Measurements from ENCODE around the gene MIER2.

The MIER2 gene

GRCh38 chr19:370641-371330 lies 26.2 kb upstream of the MIER2 start:
- no peak for TF ChIP-seq CTCF (IDR thresholded peaks at IDR 0.05; ENCODE audit: low read depth, low read length)
- no peak for DNase-seq (ENCODE audit: low read depth in 2 of 2)
- H3K4me3 ChIP-seq (replicated peaks in 1 of 2; ENCODE audit: low read depth in 2 of 2, low read length in 2 of 2), result no peak overlapping the region

- H3K4me3 ChIP-seq (replicated peaks in 1 of 2; ENCODE audit: low read depth in 2 of 2, low read length in 2 of 2), result no peak overlapping the region
- TF ChIP-seq CTCF (IDR thresholded peaks at IDR 0.05; ENCODE audit: low read depth, low read length), result no peak
- DNase-seq (ENCODE audit: low read depth in 2 of 2), result no peak
Observed at GRCh38 chr19:369876-370275, 25.3 kb upstream of the MIER2 start.

GRCh38 chr19:369256-369655 lies 24.7 kb upstream of the MIER2 start:
- TF ChIP-seq CTCF (IDR thresholded peaks at IDR 0.05; ENCODE audit: low read depth, low read length), result no peak
- no peak for DNase-seq (ENCODE audit: low read depth in 2 of 2)
- no peak overlapping the region for H3K4me3 ChIP-seq (replicated peaks in 1 of 2; ENCODE audit: low read depth in 2 of 2, low read length in 2 of 2)

- DNase-seq (ENCODE audit: low read depth in 2 of 2), result no peak
- TF ChIP-seq CTCF (IDR thresholded peaks at IDR 0.05; ENCODE audit: low read depth, low read length), result no peak
- H3K4me3 ChIP-seq (replicated peaks in 1 of 2; ENCODE audit: low read depth in 2 of 2, low read length in 2 of 2), result no peak overlapping the region
Observed at GRCh38 chr19:368630-369024, 24.0 kb upstream of the MIER2 start.

DNA sequence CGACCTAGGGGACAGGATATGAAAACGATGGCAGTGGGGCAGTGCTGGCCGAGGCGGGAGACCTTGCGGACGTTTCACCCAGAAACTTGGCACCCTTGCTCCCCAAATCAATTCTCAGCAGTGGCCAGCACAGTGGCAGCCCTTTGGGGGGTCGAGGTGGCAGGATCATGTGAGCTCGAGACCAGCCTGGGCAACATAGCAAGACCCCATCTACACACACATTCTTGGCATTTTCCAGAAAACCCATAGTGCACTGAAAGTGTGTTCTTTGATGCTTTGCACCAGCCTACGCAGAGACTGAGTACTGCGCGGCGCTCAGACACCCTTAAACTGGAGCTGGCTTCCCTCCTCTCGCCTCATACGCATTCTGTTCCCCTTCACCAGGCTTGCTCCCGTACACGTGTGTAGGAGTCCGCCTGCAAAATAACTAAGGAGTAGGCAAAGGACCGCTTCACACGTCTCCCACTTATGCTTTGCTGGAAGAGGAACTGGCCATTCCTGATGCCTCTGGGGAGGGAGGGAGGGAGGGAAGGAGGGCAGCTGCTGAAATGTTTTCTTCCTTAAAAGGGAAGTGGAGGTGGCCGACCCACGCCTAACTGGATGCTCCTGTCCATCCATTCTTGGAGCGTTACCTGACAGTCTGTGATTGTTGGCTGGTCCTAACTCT lies 23.5 kb upstream of the MIER2 start:
- no peak for TF ChIP-seq CTCF (IDR thresholded peaks at IDR 0.05; ENCODE audit: low read depth, low read length)
- DNase-seq (ENCODE audit: low read depth in 2 of 2), result no peak
- no peak overlapping the region for H3K4me3 ChIP-seq (replicated peaks in 1 of 2; ENCODE audit: low read depth in 2 of 2, low read length in 2 of 2)

- TF ChIP-seq CTCF (IDR thresholded peaks at IDR 0.05; ENCODE audit: low read depth, low read length), result no peak
- no peak overlapping the region for H3K4me3 ChIP-seq (replicated peaks in 1 of 2; ENCODE audit: low read depth in 2 of 2, low read length in 2 of 2)
- DNase-seq (ENCODE audit: low read depth in 2 of 2), result no peak
Observed at GRCh38 chr19:367561-367960, 23.0 kb upstream of the MIER2 start.

Data from cardiac fibroblast (primary cell).